Measurements from ENCODE around the gene OAF.
"Not testable (repeated sequence)": the region's sequence is repeated elsewhere in the genome, so short reads cannot be mapped to it uniquely, and the experiment has no call there.

The OAF gene

GRCh38 chr11:120244476-120245365, 33.9 kb downstream of the OAF start:
- DNase-seq = no peak

GRCh38 chr11:120245434-120245833, 34.6 kb downstream of the OAF start:
- DNase-seq = no peak

GRCh38 chr11:120248551-120249278, 37.9 kb downstream of the OAF start:
- DNase-seq = no peak

DNA sequence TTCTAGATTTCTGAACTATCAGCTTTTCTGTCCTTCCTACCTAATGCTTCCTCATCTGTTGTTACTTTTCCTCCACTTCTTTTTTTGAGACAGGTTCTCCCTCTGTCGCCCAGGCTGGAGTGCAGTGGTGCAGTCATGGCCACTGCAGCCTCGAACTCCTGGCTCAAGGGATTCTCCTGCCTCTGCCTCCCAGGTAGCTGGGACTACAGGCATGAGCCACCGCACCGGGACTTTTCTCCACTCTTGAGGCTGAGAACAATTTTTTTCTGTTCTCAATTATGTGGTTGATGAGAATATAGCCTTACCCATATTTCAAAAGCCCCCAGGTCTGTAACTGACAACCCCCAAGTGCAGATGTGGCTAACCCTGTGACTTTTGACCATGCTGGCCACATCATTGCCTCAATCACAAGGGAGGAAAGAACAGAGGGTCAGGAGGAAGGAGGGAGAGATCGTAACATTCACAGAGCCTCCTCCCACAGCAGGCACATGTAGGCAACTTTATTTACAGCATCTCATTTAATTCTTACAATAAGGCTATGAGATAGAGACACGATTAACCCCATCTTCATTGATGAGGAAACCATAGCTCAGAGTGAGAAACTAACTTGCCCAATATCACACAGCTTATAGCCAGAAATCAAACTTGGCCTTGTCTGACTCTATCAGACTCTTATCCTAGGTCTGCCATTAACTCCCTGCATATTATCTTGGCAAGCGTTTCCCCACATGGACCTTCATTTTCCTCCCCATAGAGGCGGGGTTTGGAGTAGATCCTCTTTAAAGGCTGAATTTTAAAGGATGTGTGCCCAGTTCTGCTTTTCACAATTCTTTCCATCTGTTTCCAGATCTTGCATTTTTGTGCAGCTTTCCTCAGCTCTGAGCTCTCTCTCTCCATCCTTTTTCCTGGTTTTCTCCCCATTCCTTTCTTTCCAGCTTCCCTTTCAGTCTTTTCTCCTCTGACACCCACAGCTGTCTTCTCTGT, 38.7 kb downstream of the OAF start:
- DNase-seq = no peak

DNA sequence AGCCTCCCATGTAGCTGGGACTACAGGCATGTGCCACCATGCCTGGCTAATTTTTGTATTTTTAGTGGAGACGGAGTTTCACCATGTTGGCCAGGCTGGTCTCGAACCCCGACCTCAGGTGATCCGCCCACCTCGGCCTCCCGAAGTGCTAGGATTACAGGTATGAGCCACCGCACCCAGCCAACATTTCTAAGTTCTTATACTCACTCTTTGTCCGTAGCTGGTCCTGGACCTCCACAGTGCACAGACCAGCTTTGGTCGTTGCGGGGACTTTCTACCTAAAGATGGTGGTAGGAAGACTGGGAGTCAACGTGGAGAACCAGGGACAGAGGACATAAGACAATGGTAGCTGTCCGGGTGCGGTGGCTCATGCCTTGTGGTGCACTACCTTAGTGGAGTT, 42.5 kb downstream of the OAF start:
- not testable (repeated sequence) for DNase-seq

DNA sequence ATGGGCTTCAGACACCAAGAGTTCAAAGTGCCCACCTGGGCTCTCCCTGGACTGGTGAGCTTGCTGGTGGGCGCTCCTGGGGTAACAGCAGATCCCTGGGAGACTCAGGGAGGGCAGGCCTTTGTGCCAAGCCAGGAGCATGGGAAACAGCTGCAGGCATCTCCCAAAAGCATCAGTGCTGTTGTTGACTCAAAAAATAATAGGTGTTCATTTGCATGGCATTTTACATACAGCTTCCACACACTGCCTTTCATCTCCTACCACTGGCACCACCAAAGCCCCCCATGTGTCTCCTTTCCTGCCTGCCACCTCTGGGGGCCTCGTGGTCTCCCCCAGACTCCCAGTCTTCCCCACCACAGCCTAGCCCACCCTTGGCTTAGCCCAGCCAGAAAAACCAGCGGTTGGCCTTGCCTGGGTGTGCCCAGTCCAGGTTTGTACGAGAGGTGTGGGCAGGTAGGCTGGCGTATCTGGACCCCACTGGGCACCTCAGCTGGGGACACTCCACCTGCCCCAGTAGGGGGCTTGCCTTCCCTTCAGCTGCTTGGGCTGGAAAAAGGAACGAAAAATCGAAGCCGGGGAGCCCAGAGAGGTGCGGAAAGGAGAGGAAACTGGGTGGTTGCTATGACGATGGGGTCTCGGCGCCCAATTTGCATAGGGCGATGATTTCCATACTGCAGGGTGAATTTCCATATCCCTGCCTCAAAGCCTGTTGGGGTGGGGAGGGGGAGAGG, 44.1 kb downstream of the OAF start:
- no peak for DNase-seq

GRCh38 chr11:120255519-120255866, 44.7 kb downstream of the OAF start:
- DNase-seq = no peak

DNA sequence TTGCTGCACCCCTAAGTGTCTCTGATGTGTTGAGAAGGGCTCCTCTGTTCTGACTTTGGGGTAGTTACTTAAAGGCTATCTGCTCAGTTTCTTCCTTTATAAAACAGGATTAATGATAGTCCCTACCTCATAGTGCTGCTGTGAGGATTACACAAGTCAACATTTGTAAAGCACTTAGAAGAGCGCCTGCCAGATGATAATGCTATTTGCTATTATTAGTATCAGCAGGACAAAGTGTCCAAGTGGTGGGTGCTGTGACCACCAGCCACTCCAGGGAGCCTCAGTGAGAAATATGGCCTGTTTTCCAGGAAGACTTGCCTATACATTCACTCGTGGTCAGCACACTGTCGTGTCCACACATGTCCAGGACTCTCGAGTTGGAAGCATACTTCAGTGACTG, 45.3 kb downstream of the OAF start:
- DNase-seq = no peak

GRCh38 chr11:120256779-120257178, 45.9 kb downstream of the OAF start:
- no peak for DNase-seq

GRCh38 chr11:120257346-120257745, 46.5 kb downstream of the OAF start:
- no peak for DNase-seq

- no peak for DNase-seq
Measured at GRCh38 chr11:120258661-120259060, 47.8 kb downstream of the OAF start.

DNA sequence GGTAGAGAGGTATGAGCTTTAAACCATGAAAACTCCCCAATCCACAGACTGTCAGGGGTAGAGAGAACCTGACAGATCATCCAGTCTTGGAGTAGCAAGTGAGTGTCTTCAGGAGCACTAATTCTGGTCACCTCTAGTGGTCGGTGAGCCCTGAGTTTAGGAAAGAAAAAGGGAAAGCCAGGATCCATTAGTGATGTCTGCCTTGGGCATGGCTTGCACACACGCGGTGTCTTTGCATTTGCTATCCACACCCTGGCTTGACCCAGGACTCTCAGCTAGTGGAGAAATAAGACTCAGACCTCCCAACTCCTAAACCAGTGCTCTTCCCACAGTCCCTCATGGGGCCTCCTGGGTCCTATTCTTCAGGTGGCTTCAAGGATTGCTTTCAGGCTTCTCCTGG, 48.4 kb downstream of the OAF start:
- no peak for DNase-seq

DNA sequence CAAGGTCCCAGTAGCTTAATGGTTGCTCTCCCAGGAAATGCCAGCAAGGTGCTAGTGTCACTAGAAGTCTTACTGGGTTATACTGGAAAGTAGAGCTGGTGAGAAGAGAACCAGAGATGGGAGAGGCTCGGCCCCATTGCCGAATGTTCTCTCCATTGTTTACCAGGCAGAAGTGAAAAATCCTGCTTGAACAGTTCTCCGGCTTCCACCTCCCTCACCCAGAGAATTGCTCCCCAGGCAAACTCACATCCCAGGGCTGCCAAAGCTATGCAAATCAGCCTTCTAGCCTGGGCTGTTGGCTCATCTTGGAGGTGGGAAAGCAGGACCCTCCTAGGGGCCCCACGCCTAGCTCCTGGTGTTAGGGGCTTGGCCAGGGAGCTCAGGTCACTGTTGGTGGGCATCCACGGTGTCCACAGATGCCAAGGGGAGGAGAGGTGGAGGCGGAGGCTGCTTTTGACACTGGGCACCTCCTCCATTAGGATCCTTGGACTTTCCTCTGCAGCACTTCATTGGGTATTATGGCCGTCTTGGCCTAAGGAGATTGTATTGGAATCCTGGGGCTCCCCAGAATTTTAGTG, 49.2 kb downstream of the OAF start:
- DNase-seq = no peak

DNA sequence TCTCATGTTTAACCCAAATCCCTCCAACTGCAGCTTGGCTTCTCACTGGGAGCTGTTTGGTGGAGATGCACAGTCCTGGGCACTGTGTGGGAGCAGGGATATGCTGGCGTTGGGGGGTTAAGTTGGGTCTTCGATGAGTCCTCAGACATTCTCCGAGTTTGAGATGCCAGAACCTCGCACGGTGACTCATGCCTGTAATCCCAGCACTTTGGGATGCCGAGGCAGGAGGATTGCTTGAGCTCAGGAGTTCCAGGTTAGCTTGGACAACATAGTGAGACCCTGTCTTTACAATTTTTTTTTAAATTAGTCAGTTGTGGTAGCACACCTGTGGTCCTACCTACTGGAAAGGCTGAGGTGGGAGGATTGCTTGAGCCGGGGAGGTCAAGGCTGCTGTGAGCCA, 49.8 kb downstream of the OAF start:
- DNase-seq = no peak

DNA sequence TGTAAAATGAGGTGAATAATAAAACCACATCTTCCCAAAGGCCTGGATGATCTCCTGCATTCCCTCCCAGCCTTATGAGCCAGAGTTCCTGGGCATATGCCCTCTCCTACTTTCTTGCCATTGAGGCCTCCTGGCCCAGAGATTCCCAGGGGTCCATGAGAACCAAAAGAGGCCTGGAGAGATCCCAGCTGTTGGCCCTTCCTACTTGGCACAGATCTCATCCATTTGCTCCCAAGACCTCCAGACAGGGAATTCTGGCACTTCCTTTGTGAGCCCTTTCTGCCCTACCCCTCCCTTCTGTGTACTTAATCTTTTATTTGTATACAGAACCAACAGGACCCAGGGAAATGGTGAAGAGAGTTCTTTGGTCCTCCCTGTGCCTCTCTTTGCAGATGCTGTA, 50.5 kb downstream of the OAF start:
- DNase-seq = no peak

DNA sequence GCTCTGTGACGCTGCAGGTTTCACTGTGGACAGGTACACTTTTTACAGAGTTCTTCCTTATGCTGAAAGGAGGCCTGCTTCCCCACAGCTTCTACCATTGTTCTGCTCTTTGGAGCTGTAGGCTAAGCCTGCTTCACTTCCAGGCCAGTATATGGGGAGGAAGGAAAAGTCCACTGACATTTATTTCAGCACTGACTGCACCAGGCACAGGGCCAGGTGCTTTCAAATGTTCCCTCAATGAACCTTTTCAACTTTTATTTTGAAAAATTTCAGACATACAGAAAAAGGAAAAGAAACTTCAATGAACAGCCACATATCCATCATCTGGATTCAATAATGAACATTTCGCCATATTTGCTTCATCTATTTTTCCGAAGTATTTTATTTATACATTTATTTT, 51.1 kb downstream of the OAF start:
- DNase-seq = no peak

GRCh38 chr11:120267319-120267718, 56.5 kb downstream of the OAF start:
- DNase-seq = no peak

- no peak for DNase-seq
Measured at GRCh38 chr11:120268686-120269085, 57.9 kb downstream of the OAF start.

DNA sequence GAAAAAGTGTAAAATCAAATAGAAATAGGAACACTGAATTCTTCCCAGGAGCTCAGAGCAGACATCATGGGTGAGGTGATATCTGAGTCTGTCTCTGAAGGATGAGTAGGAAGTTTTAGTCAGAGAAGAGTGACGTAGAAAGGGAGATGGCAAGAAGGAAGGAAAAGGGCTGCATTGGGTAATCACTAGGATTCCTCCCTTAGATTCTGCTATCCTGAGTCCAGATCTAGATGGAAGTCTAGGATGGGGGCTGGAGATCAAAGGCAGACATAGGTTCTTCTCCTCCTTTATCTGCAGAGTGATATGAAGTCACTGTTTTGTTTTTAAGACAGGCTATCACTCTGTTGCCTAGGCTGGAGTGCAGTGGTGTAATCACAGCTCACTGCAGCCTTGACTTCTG, 59.6 kb downstream of the OAF start:
- DNase-seq = no peak

DNA sequence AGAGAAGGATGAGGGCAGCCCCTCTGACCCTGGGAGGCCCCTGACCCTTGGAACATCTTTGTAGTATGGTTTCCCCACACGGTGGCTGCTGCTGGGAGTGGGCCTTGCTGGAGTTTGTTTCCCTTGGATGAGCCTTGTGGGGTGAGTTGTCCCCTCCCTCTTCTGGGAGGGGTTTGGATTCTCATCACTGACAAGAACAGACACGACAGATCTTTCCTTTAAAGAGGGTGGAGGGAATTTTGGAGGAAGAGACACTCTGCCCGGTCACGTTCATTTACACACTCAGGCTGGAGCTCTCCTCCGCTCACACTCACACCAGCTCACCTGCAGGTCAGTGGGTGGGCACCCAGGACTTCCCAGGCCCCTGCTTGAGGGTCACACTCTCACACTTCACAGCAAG, 60.8 kb downstream of the OAF start:
- DNase-seq = no peak

DNA sequence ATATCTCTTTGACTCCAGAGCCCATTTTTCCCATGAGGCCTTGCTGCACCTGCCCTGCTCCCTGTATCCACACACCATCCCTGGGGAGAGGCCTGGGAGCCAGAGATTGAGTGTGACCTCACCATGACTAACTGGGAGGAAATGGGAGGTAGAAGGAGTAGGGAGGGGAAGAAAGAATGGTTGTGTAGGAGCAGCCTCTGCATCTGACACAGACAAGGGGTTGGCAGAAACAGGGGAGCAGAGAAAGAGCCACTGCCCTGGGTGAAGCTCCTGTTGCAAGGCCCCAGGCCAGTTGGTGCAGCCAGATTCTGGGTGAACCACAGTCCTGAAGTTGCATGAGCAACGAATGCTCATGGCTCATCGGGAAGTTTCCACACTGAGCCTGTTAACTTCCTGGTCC, 61.5 kb downstream of the OAF start:
- DNase-seq = no peak

DNA sequence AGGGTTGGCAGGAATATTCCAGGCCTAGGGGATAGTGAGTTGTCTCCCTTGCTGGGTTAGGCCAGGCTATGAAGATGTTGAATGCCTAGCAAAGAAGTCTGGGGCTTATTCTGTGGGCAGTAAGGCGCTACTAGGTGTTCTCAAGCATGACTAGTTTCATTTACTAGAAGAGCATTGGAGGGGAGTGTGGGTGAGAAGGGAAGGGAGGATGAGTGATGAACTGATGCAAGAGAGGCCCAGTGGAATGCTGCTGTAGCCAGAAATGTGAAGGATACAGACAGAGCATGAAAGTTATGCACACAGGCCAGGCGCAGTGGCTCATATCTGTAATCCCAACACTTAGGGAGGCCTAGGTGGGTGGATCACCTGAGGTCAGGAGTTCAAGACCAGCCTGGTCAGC, 62.6 kb downstream of the OAF start:
- DNase-seq = no peak

Measured in NCI-H2227 treated with DMSO at 0.1 percent for 48 hours (cell line).